Measurements from ENCODE around the gene ENTHD1. TPM values are rescaled to one million over a fixed set of nuclear protein-coding genes. Genes with fewer than 3 reads are reported as not detected.

Gene ENTHD1
- total and polyA plus RNA-seq, 2 of the 8 experiments (the other 6 are each of a cell fraction or from before 2014, with no cell fraction given): not detected

DNA sequence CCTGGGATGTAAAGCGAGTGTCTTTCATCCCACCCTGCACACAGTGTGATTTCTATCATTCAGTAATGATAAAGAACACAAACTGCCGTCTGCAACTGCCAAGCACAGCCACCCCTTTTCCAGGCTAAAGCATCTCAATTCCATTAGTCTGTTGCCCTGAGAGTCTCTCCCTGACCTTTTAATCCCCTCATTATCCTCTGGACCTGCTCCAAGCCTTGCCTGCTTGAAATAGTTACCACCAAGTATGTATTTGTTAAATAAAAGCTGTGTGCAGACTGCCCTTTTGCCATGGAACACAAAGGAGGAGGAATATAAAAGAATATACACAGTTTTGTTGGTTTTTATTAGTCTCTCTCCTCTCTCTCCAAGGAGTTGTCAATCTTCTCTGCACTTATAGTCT, 20.3 kb upstream of the ENTHD1 start (continued):
- TF ChIP-seq, protein P1, sequence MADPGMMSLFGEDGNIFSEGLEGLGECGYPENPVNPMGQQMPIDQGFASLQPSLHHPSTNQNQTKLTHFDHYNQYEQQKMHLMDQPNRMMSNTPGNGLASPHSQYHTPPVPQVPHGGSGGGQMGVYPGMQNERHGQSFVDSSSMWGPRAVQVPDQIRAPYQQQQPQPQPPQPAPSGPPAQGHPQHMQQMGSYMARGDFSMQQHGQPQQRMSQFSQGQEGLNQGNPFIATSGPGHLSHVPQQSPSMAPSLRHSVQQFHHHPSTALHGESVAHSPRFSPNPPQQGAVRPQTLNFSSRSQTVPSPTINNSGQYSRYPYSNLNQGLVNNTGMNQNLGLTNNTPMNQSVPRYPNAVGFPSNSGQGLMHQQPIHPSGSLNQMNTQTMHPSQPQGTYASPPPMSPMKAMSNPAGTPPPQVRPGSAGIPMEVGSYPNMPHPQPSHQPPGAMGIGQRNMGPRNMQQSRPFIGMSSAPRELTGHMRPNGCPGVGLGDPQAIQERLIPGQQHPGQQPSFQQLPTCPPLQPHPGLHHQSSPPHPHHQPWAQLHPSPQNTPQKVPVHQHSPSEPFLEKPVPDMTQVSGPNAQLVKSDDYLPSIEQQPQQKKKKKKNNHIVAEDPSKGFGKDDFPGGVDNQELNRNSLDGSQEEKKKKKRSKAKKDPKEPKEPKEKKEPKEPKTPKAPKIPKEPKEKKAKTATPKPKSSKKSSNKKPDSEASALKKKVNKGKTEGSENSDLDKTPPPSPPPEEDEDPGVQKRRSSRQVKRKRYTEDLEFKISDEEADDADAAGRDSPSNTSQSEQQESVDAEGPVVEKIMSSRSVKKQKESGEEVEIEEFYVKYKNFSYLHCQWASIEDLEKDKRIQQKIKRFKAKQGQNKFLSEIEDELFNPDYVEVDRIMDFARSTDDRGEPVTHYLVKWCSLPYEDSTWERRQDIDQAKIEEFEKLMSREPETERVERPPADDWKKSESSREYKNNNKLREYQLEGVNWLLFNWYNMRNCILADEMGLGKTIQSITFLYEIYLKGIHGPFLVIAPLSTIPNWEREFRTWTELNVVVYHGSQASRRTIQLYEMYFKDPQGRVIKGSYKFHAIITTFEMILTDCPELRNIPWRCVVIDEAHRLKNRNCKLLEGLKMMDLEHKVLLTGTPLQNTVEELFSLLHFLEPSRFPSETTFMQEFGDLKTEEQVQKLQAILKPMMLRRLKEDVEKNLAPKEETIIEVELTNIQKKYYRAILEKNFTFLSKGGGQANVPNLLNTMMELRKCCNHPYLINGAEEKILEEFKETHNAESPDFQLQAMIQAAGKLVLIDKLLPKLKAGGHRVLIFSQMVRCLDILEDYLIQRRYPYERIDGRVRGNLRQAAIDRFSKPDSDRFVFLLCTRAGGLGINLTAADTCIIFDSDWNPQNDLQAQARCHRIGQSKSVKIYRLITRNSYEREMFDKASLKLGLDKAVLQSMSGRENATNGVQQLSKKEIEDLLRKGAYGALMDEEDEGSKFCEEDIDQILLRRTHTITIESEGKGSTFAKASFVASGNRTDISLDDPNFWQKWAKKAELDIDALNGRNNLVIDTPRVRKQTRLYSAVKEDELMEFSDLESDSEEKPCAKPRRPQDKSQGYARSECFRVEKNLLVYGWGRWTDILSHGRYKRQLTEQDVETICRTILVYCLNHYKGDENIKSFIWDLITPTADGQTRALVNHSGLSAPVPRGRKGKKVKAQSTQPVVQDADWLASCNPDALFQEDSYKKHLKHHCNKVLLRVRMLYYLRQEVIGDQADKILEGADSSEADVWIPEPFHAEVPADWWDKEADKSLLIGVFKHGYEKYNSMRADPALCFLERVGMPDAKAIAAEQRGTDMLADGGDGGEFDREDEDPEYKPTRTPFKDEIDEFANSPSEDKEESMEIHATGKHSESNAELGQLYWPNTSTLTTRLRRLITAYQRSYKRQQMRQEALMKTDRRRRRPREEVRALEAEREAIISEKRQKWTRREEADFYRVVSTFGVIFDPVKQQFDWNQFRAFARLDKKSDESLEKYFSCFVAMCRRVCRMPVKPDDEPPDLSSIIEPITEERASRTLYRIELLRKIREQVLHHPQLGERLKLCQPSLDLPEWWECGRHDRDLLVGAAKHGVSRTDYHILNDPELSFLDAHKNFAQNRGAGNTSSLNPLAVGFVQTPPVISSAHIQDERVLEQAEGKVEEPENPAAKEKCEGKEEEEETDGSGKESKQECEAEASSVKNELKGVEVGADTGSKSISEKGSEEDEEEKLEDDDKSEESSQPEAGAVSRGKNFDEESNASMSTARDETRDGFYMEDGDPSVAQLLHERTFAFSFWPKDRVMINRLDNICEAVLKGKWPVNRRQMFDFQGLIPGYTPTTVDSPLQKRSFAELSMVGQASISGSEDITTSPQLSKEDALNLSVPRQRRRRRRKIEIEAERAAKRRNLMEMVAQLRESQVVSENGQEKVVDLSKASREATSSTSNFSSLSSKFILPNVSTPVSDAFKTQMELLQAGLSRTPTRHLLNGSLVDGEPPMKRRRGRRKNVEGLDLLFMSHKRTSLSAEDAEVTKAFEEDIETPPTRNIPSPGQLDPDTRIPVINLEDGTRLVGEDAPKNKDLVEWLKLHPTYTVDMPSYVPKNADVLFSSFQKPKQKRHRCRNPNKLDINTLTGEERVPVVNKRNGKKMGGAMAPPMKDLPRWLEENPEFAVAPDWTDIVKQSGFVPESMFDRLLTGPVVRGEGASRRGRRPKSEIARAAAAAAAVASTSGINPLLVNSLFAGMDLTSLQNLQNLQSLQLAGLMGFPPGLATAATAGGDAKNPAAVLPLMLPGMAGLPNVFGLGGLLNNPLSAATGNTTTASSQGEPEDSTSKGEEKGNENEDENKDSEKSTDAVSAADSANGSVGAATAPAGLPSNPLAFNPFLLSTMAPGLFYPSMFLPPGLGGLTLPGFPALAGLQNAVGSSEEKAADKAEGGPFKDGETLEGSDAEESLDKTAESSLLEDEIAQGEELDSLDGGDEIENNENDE (IDR thresholded peaks at IDR 0.05; ENCODE audit: insufficient replicate concordance, low read length): no peak
- TF ChIP-seq SP4 (IDR thresholded peaks at IDR 0.05; ENCODE audit: low read length): no peak
- no peak for TF ChIP-seq KDM1A (IDR thresholded peaks at IDR 0.05; ENCODE audit: borderline replicate concordance, low read length)
- no peak for TF ChIP-seq PHF8 (conservative IDR thresholded peaks at IDR 0.05; ENCODE audit: low read depth, low read length)
- TF ChIP-seq RXRA (IDR thresholded peaks at IDR 0.05; ENCODE audit: insufficient read depth, low read depth, low read length): no peak

Measured in H1 (cell line).